ENCODE data around the gene PRSS56. TPM values are rescaled to one million over a fixed set of nuclear protein-coding genes. Genes with fewer than 3 reads are reported as not detected.

Gene PRSS56
- total and polyA plus RNA-seq, 2 of the 8 experiments (the other 6 are each of a cell fraction or from before 2014, with no cell fraction given) = 0.03 TPM; not detected in 1

GRCh38 chr2:232495292-232495691 lies 24.9 kb upstream of the PRSS56 start (continued):
- TF ChIP-seq CHD7 (IDR thresholded peaks at IDR 0.05; ENCODE audit: insufficient replicate concordance, low read length) (no peak), RXRA (IDR thresholded peaks at IDR 0.05; ENCODE audit: insufficient read depth, low read depth, low read length) (no peak), SP1 (IDR thresholded peaks at IDR 0.05; ENCODE audit: low read depth, low read length) (no peak), KDM1A (IDR thresholded peaks at IDR 0.05; ENCODE audit: borderline replicate concordance, low read length) (no peak), SIX5 (IDR thresholded peaks at IDR 0.05; ENCODE audit: low read depth, low read length) (no peak), TAF1 (IDR thresholded peaks at IDR 0.05; ENCODE audit: low read depth, low read length) (no peak), RBBP5 (IDR thresholded peaks at IDR 0.05; ENCODE audit: borderline replicate concordance, low read depth, low read length) (no peak), PHF8 (conservative IDR thresholded peaks at IDR 0.05; ENCODE audit: low read depth, low read length) (no peak), HDAC6 (IDR thresholded peaks at IDR 0.05; ENCODE audit: low read depth, low read length) (no peak), KDM5A (IDR thresholded peaks at IDR 0.05; ENCODE audit: low read length) (no peak), BRCA1 (IDR thresholded peaks at IDR 0.05; ENCODE audit: low read depth, low read length) (no peak), CREB1 (IDR thresholded peaks at IDR 0.05) (no peak), SIRT6 (IDR thresholded peaks at IDR 0.05; ENCODE audit: low read length) (no peak), JUN (IDR thresholded peaks at IDR 0.05; ENCODE audit: low read depth, low read length) (no peak)

Measured in H1 (cell line).